Neural cell (in vitro differentiated cells): ENCODE data around the gene CDK11B. TPM values are rescaled to one million over a fixed set of nuclear protein-coding genes. Genes with fewer than 3 reads are reported as not detected.

Source experiments
- H2AFZ ChIP-seq: fragments of 200-600, 300-800 bp; sonication (generic), shearing (Covaris generic); 2 replicates; pipeline ENCODE4 v1.6.0; 2014; ENCODE audit warnings: low read depth, mild to moderate bottlenecking, antibody characterized with exemption, low read length, moderate library complexity
- H3F3A ChIP-seq: fragments of 200-600 bp; shearing (Covaris generic); 2 replicates; pipeline ENCODE4 v1.6.1; 2016; ENCODE audit warnings: mild to moderate bottlenecking, moderate library complexity, mixed read lengths, antibody characterized with exemption, low read length; ENCODE audit not compliant: insufficient read depth, poor library complexity, severe bottlenecking
- H3K27ac ChIP-seq: fragments of 200-600, 300-800 bp; sonication (generic), shearing (Covaris generic); 2 replicates; pipeline ENCODE4 v1.5.1; 2014; ENCODE audit warnings: mild to moderate bottlenecking, low read length, moderate library complexity
- H3K27me3 ChIP-seq: fragments of 300-800, 200-600 bp; sonication (generic), shearing (Covaris generic); 2 replicates; pipeline ENCODE4 v1.6.0; 2014; ENCODE audit warnings: mild to moderate bottlenecking, low read depth, low read length, moderate library complexity; ENCODE audit not compliant: insufficient read depth
- H3K36me3 ChIP-seq: fragments of 300-800, 200-600 bp; sonication (generic), shearing (Covaris generic); 2 replicates; pipeline ENCODE4 v1.5.1; 2014; ENCODE audit warnings: mild to moderate bottlenecking, antibody characterized with exemption, low read length, moderate library complexity; ENCODE audit not compliant: insufficient read depth
- H3K4me2 ChIP-seq: fragments of 300-800, 200-600 bp; sonication (generic), shearing (Covaris generic); 2 replicates; pipeline ENCODE4 v1.6.0; 2014; ENCODE audit warnings: mild to moderate bottlenecking, low read length
- H3K4me3 ChIP-seq: fragments of 300-800, 200-600 bp; sonication (generic), shearing (Covaris generic); 2 replicates; pipeline ENCODE4 v1.5.1; 2014; ENCODE audit warnings: mild to moderate bottlenecking, low read length, moderate library complexity
- H3K79me2 ChIP-seq: fragments of 200-600 bp; shearing (Covaris generic); replicated peaks from 2 replicates; pipeline ENCODE4 v1.6.0; 2014; ENCODE audit warnings: mild to moderate bottlenecking, low read length, moderate library complexity; ENCODE audit not compliant: insufficient read depth
- H3K9ac ChIP-seq: fragments of 300-800, 200-600 bp; sonication (generic), shearing (Covaris generic); 2 replicates; pipeline ENCODE4 v1.6.1; 2016; ENCODE audit warnings: mild to moderate bottlenecking, low read length, mixed read lengths
- H3K9me2 ChIP-seq: fragments of 200-600 bp; shearing (Covaris generic); 2 replicates; pipeline ENCODE4 v1.6.1; 2016; ENCODE audit warnings: mild to moderate bottlenecking, low read length, mixed read lengths; ENCODE audit not compliant: insufficient read depth
- H3K9me3 ChIP-seq: fragments of 200-600, 300-800 bp; sonication (generic), shearing (Covaris generic); 2 replicates; pipeline ENCODE4 v1.6.1; 2016; ENCODE audit warnings: mild to moderate bottlenecking, mixed run types, low read length, moderate library complexity, mixed read lengths
- H4K20me1 ChIP-seq: fragments of 200-600 bp; shearing (Covaris generic); 2 replicates; pipeline ENCODE4 v1.6.1; 2016; ENCODE audit warnings: mild to moderate bottlenecking, mixed run types; ENCODE audit not compliant: insufficient read depth
- EP300 ChIP-seq: fragments of 450-650 bp; conservative IDR thresholded peaks from 2 replicates; pipeline ENCODE4 v1.6.1; 2014; ENCODE audit warnings: antibody characterized with exemption, mild to moderate bottlenecking, moderate library complexity; ENCODE audit not compliant: poor library complexity, severe bottlenecking
- EZH2 ChIP-seq: fragments of 200-600, 300-800 bp; shearing (Covaris generic), sonication (generic); IDR thresholded peaks from 2 replicates; pipeline ENCODE4 v1.6.1; 2014; ENCODE audit warnings: antibody characterized with exemption, low read length, borderline replicate concordance, mild to moderate bottlenecking; ENCODE audit not compliant: insufficient read depth, poor library complexity, severe bottlenecking
- MXI1 ChIP-seq: fragments of 450-650 bp; conservative IDR thresholded peaks from 2 replicates; pipeline ENCODE4 v1.6.1; 2014; ENCODE audit warnings: antibody characterized with exemption, mild to moderate bottlenecking; ENCODE audit not compliant: poor library complexity, severe bottlenecking
- POLR2AphosphoS5 ChIP-seq: IDR thresholded peaks from 2 replicates; pipeline ENCODE4 v1.6.1; 2012
- RAD21 ChIP-seq: fragments of 450-650 bp; conservative IDR thresholded peaks from 2 replicates; pipeline ENCODE4 v1.6.1; 2014; ENCODE audit warnings: antibody characterized with exemption, mild to moderate bottlenecking, moderate library complexity
- SMC3 ChIP-seq: fragments of 450-650 bp; conservative IDR thresholded peaks from 2 replicates; pipeline ENCODE4 v1.6.1; 2014; ENCODE audit warnings: antibody characterized with exemption, mild to moderate bottlenecking, moderate library complexity; ENCODE audit not compliant: poor library complexity
- TAF1 ChIP-seq: IDR thresholded peaks from 2 replicates; pipeline ENCODE4 v1.6.1; 2012; ENCODE audit warnings: low read depth
- polyA plus RNA-seq: library from polyadenylated mRNA; depleted of rRNA; stranded (reverse); fragments of >200 nt; gene quantifications from 2 replicates; pipeline ENCODE4 v1.2.3, GENCODE V29; 2014
- TF ChIP-seq, protein P1 (sequence below): fragments of 450-650 bp; IDR thresholded peaks from 2 replicates; pipeline ENCODE4 v1.5.1; 2014; ENCODE audit warnings: antibody characterized with exemption, mild to moderate bottlenecking, moderate library complexity; ENCODE audit not compliant: poor library complexity, severe bottlenecking
- TF ChIP-seq, protein P2 (sequence below): IDR thresholded peaks from 2 replicates; pipeline ENCODE4 v1.6.1; 2012; ENCODE audit warnings: borderline replicate concordance

The CDK11B gene
- polyA plus RNA-seq, 1 donor from 2014 or later: 9.6 TPM

- TF ChIP-seq TAF1 (no peak), EP300 (no peak), RAD21 (no peak), SMC3 (no peak), EZH2 (no peak), MXI1 (no peak), POLR2AphosphoS5 (no peak)
- TF ChIP-seq, protein P1, sequence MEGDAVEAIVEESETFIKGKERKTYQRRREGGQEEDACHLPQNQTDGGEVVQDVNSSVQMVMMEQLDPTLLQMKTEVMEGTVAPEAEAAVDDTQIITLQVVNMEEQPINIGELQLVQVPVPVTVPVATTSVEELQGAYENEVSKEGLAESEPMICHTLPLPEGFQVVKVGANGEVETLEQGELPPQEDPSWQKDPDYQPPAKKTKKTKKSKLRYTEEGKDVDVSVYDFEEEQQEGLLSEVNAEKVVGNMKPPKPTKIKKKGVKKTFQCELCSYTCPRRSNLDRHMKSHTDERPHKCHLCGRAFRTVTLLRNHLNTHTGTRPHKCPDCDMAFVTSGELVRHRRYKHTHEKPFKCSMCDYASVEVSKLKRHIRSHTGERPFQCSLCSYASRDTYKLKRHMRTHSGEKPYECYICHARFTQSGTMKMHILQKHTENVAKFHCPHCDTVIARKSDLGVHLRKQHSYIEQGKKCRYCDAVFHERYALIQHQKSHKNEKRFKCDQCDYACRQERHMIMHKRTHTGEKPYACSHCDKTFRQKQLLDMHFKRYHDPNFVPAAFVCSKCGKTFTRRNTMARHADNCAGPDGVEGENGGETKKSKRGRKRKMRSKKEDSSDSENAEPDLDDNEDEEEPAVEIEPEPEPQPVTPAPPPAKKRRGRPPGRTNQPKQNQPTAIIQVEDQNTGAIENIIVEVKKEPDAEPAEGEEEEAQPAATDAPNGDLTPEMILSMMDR: no peak
- TF ChIP-seq, protein P2, sequence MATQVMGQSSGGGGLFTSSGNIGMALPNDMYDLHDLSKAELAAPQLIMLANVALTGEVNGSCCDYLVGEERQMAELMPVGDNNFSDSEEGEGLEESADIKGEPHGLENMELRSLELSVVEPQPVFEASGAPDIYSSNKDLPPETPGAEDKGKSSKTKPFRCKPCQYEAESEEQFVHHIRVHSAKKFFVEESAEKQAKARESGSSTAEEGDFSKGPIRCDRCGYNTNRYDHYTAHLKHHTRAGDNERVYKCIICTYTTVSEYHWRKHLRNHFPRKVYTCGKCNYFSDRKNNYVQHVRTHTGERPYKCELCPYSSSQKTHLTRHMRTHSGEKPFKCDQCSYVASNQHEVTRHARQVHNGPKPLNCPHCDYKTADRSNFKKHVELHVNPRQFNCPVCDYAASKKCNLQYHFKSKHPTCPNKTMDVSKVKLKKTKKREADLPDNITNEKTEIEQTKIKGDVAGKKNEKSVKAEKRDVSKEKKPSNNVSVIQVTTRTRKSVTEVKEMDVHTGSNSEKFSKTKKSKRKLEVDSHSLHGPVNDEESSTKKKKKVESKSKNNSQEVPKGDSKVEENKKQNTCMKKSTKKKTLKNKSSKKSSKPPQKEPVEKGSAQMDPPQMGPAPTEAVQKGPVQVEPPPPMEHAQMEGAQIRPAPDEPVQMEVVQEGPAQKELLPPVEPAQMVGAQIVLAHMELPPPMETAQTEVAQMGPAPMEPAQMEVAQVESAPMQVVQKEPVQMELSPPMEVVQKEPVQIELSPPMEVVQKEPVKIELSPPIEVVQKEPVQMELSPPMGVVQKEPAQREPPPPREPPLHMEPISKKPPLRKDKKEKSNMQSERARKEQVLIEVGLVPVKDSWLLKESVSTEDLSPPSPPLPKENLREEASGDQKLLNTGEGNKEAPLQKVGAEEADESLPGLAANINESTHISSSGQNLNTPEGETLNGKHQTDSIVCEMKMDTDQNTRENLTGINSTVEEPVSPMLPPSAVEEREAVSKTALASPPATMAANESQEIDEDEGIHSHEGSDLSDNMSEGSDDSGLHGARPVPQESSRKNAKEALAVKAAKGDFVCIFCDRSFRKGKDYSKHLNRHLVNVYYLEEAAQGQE: no peak
- Histone ChIP-seq H3K27ac (no peak overlapping the region), H4K20me1 (no peaks in the 10 kb centered on the region), H2AFZ (no peak overlapping the region), H3K4me3 (no peak overlapping the region), H3K27me3 (no peaks in the 10 kb centered on the region), H3K9ac (no peak overlapping the region), H3K4me2 (no peak overlapping the region), H3K36me3 (no peaks in the 10 kb centered on the region), H3K79me2 (peaks cover 52% of the 10 kb centered on the region), H3K9me2 (no peaks in the 10 kb centered on the region), H3F3A (no peaks in the 10 kb centered on the region), H3K9me3 (no peaks in the 10 kb centered on the region)
Measured at GRCh38 chr1:1683104-1683905, 24.5 kb upstream of the CDK11B start.

GRCh38 chr1:1680912-1681273 lies 22.1 kb upstream of the CDK11B start:
- no peak overlapping the region for H3K4me3 ChIP-seq
- H3K79me2 ChIP-seq: peaks cover 47% of the 10 kb centered on the region
- no peaks in the 10 kb centered on the region for H4K20me1 ChIP-seq
- no peak overlapping the region for H2AFZ ChIP-seq
- H3K9me2 ChIP-seq: no peaks in the 10 kb centered on the region
- H3F3A ChIP-seq: no peaks in the 10 kb centered on the region
- H3K9me3 ChIP-seq: no peaks in the 10 kb centered on the region
- no peak overlapping the region for H3K27ac ChIP-seq
- no peak for TF ChIP-seq POLR2AphosphoS5
- no peaks in the 10 kb centered on the region for H3K27me3 ChIP-seq
- no peaks in the 10 kb centered on the region for H3K36me3 ChIP-seq
- H3K4me2 ChIP-seq: no peak overlapping the region
- H3K9ac ChIP-seq: no peak overlapping the region
